HL-60/S4 treated with retinoic acid at 250 ng/mL for 4 days and 3 days (cell line): ENCODE results near the gene TSR1.

Experiments used
- in situ Hi-C: fragments of 300-500 bp; cut with MboI; formaldehyde crosslinking; loops from 2 replicates; pipeline ENCODE4 v1.7.0; 2022; ENCODE audit warnings: low sequenced_read_pairs

TSR1 gene

DNA sequence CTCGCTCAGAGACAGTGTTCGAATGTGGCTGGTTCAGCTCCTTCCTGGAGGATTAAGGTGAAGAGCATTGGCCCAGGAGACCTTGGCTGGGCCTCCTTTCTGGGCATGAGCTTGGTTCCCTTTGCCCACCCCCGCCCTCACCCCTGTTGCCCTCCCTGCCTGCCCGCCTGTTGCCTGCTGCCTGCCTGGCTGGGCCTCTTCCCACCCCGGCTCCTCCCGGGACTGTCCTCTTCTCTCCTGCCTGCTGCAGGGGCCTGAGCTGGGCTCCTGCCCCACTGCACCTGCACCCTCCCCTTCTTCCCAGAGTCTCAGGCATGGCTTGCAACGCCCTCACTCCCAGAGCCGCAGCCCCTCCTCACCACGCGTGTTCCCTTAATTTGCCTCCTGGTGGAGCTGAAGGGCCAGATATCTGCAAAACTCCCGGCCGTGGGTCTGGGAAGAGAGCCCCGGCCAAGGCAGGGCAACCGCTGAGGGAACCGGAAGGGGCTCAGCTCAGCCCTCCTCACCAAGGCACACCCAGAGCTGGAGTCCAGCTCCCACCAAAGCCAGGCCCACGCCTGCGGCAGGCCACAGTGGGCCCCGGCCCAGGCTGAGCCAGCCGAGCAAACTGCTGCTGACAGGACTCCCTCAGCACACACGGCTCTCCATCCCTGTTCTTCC lies 33.4 kb upstream of the TSR1 start:
- in situ Hi-C loops: no loop called here

DNA sequence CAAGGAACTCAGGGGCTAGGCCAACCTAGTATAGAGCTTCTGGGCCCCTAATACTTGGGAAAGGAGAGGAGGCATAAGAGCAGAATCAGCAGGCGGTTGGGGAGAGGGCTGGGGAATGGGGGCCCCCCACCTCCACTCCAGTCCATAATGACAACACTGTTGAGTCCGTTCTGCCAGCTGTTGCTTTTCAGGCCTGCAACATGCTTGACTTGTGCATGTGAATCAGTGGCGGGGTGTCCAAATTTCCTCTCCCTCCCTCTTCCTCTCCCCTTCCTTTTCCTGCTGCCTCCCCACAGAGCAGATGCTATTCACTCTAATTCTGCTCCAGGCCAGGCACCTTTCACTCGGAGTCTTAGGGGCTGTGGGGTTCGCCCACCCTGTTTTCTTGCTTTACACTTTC lies 32.8 kb upstream of the TSR1 start:
- in situ Hi-C loops: no loop called here

DNA sequence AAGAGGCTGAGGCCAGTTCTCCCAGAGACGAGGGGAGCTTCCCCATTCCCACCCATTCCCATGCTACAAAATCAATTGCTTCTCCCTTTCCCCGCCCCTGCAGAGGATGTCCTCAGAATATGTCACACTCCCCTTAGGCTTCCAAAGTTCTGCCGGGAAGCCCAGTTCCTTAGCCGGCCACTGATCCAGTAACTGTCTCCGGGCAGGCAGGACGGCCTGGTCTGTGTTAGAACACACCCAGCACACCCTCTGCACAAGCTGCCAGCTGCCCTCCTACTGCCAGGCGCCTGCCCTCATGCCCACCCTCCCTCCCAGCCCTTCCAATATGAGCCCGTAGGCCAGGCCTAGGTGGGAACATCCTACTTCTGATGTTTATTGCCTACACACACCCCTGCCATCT lies 32.1 kb upstream of the TSR1 start:
- in situ Hi-C loops: no loop called here

DNA sequence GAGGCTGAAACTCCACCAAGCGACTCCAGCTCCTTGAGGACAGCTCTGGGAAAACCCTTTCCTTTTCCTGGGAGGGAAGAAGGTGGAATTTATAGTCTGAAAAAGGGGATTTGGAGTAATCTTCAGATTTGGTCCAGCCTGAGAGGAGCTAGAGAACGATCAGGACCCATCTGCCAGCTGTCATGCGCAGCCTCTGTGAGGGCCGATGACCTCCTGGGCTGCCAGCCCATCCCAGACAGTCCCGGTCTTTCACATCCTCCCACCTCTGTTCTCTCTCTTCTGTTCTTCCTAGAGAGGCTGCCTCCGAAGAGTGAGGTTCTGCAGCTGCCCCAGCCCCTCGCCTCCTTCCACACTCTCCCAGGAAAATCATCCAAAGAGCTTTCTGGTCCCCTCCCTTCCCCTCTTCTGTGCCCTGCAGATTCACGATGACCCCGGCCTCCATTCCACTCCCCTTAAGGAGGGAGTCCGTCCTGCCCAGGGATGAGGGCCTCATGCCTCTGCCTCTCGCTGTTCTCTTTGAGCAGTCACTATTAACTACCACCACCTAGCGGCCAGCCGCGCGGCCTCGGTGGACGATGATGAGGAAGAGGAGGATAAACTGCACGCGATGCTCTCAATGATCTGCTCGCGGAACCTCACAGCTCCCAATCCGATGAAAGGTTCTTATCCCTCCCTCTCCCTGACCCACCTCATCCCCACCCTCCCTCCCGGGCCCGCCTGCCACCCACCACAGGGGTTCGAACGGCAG lies 30.7 kb upstream of the TSR1 start:
- in situ Hi-C loops: no loop called here

DNA sequence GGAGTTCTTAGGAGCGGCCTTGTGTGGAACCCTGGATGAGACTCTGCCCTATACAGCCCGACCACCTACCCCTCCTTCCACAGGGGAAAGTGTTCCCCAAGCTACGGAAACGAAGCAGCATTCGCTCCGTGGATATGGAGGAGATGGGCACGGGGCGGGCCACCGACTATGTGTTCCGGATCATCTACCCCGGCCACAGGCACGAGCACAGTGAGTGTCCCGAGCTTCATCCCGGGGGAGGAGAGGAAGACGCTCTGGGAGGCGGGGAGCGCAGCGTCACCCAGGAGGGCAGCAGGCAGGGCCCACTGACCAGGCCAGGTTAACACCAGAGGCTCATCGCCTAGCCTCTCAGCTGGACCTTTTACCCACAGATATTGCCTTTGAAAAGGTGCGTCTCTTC lies 28.9 kb upstream of the TSR1 start:
- in situ Hi-C loops: no loop called here

DNA sequence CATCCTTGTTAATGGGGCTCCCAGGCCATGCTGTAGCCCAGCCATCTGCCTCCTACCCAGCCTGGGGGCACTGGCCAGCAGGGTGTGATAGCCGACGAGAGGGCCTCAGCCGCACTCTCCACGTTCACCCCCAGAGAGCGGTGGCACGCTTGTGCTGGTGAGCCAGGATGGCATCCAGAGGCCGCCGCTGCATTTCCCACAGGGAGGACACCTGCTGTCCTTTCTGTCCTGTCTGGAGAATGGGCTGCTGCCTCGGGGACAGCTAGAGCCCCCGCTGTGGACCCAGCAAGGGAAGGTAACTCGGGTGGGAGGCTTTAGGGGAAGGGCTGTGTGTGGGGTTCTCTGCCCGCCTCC lies 28.5 kb upstream of the TSR1 start:
- in situ Hi-C loops: no loop called here

DNA sequence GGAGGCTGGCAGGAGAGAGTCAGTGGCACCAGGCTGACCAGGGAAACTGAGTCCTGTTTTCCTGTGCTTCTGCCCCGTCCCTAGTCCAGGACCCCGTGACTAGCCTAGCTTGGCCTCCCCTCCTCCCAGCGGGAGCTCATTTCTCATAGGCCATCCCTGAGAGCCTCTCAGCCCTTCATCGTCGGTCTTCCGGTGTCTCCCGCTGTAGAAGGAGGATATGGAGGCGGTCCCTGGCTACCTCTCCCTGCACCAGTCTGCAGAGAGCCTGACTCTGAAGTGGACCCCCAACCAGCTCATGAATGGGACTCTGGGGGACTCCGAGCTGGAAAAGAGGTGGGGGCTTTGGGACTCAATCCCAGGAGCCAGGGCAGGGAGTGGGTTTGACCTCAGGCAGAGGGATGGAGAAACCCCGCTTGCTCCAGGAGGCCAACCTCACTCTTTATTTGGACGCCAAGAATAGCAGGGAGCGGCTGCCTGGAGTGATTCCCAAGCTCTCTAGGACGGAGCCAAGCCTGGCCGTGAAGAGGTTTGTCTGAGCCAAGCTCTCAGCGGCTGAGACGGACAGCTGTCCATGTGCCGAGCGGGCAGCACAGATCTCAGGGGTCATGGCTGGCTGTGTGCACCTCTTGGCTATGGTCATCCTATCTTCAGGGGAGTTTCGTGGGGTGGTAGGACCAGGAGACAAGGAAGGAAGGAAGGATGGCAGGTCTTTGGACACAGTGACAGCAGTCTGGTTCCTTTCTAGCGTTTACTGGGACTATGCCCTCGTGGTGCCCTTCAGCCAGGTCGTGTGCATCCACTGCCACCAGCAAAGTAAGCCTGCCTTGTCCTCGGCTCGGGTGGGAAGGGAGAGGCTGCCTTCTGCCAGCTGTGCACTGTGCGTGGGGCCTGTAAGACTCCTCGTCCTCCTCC lies 27.9 kb upstream of the TSR1 start:
- in situ Hi-C loops: no loop called here

DNA sequence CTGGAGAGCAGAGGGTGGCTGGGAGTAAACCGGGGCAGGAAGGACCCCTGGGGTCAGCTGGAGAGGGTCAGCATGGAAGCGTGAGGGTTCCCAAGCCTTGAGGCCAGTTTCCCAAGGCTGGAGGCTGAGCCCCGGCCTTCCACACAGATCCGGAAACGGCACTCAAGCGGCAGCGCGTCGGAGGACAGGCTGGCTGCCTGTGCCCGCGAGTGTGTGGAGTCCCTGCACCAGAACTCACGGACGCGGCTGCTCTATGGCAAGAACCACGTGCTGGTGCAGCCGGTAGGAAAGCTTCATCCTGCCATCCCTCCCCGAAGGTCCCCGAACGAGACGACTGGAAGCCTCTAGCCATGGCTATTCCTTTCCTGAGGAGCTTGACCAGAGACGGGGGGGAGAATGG lies 27.1 kb upstream of the TSR1 start:
- in situ Hi-C loops: no loop called here

DNA sequence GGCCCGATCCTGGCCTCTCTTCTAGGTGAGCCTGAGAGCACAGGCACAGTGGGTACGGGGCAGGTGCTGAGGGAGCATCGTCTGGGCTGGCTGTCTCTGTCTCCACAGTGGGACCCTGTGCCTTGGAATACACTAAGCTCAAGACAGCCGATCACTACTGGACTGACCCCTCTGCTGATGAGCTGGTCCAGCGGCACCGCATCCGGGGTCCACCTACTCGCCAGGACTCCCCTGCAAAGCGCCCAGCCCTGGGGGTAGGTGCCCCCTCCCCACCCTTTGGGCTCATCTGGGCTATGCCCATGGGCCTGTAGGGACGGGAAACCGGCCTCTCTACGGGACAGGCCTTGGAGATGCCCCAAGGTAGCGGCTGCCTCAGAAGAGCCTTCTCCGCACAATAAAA lies 26.6 kb upstream of the TSR1 start:
- in situ Hi-C loops: no loop called here

DNA sequence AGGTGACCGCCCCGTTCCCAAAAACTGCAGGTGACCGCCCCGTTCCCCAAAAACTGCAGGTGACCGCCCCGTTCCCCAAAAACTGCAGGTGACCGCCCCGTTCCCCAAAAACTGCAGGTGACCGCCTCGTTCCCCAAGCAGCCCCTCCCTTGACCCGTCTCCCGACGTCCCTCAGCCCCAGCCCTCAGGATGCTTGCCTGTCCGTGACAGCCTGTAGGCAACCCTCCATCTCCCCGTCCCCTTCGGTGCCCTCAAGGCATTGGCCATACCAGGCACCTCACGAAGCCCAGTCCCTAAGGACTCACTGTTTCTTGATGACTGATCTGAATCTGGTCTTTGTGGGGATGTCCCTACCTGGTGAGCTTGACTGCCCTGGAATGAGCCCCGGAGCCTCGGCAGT lies 26.2 kb upstream of the TSR1 start:
- in situ Hi-C loops: no loop called here

DNA sequence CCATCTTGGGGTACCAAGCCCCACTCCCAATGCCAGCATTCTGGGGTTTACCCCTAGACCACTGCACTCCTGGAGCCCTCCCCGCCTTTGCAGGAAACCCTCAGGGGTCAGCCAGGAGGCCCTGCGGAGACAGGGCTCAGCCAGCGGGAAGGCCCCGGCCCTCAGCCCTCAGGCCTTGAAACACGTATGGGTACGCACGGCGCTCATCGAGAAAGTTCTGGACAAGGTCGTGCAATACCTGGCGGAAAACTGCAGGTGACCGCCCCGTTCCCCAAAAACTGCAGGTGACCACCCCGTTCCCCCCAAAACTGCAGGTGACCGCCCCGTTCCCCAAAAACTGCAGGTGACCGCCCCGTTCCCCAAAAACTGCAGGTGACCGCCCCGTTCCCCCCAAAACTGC lies 25.8 kb upstream of the TSR1 start:
- in situ Hi-C loops: no loop called here

DNA sequence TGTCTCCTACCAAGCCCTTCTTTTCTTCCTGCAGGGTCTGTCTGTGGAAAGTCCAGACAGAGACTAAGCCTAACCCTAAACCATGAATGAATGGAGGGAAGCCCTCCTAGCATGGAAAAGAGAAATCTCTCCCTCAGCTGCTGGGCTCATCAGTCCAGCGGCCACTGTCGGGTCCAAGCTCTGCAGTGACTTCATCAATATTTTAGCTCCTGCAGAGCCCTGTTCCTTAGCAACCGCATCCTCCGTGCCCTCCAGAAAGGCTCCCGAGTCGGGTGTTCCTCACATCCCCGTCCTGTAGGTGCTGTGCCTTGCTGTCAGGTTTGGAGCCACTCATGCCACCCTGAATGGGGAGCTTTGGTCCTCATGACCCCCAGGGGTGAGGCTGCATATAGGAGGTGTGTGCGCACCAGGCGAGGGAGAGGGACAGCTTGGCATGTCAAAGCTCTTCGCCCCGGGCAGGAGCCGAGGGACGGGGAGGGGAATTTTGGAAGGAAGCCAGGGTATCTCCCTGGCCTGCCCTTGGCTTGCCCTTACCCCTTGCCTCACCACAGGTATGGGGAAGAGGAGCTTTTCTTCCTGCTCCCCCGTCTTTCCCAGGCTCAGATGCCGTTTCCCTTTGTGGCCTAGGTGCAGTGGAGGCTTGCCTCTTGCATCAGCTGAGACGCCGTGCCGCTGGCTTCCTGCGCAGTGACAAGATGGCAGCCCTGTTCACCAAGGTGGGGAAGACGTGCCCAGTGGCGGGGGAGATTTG lies 24.9 kb upstream of the TSR1 start:
- in situ Hi-C loops: no loop called here

DNA sequence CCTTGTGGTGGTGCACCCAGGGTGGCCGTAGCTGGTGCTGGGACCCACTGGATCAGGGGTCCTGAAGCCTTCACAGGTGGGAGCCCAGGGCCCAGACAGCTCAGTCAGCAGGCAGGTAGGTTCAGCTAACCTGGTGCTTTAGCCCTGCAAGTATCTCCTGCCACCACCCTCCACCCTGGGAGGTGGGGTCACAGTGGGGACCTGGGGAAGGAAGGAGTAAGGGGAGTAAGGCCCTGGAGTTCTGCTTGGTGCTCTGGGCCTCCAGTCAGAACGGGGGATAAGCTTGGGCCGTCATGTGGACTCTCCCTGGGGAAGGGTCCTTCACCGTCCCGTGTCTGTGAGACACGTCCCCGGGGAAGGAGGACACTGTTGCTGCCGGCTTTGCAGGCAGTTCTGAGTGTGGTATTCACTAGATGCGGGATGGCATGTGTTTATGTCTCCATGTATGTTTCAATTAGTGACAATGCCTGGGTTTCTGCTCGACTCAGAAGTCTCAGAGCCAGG lies 21.7 kb upstream of the TSR1 start:
- in situ Hi-C loops: no loop called here

DNA sequence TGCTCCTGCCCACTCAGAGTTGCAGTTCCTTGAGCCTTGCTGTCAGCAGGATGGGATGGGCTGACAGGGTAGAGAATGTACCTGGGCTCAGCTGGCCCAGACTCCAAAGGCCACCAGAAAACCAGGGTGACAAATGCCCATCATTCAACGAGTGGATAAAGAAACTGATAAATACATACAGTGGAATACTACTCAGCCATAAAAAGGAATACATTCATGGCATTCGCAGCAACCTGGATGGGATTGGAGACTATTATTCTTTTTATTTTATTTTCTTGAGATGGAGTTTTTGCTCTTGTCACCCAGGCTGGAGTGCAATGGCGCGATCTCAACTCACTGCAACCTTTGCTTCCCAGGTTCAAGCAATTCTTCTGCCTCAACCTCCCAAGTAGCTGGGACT lies 21.0 kb upstream of the TSR1 start:
- in situ Hi-C loops: no loop called here

DNA sequence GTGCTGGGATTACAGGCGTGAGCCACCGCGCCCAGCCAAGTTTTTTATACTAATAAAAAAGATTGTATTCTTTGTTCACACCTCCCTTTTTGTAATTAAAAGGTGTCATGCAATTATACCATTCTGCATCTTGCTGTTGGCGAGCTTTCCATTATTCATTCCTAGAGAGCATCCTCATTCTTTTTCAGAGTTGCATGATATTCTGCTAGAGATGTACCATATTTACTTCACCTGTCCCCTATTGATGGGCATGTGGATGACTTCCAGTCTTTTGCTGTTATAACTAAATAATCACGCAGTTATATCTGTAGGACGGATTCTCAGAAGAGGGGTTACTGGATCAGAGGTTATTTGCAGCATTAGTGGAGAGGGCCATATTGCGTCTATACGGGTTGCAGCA lies 18.1 kb upstream of the TSR1 start:
- in situ Hi-C loops: no loop called here

DNA sequence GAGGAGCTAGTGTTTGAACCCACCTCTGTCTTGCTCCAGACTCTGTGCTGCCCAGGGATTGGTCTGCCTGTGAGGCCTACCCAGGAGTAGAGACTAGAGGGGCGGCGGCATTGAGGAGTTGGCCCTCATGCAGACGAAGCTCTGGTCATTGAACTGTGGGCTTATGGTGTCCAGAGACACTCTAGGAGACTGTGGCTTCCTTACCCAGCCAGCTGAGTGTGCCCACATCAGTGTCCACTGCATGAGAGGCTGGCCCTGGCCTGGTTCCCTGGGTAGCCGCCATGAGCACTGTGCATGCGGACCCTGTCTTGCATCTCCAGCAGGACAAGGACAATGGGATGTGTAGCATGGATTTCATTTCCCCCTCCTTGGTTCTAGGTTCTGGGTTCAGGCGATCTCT lies 15.0 kb upstream of the TSR1 start:
- in situ Hi-C loops: no loop called here

DNA sequence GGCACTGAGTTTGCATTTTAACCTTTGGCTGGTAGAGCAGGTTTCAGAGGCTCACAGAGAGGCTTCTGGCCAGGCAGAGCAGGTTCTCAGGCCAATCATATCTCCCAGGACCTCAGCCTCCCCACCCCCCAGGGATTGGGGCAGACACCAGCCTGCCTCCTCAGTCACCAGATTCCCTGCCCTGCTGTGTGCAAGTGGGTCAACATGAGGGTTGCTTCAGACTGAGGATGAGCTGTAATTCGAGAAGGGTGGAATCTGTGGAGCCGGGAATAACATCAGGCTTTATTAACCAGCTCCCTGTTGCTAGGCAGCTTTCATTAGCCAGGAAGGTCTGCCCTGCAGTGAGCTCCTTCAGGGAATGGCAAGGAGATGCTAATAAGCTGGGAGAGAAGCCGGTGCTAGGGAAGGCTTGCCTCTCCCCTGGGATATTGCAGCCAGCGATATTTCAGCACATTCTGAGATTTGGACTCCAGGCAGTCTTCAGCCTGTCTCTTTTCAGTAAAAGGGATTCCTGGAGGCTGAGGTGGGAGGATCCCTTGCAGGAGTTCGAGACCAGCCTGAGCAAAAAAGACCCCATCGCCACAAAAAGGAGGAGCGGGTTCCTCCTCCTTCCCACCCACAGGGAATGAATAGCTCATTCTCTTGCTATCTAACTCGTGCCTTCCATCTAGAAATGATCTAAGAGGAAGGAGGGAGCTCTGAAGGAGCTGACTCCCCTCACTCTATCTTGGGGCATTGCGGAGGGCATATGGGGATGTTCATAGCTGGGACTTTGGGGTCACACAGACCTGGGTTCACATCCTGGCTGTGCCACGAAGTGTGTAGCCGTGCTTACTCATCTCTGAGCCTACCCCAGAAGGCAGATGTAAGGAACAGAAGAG lies 11.8 kb upstream of the TSR1 start:
- in situ Hi-C loops: no loop called here

DNA sequence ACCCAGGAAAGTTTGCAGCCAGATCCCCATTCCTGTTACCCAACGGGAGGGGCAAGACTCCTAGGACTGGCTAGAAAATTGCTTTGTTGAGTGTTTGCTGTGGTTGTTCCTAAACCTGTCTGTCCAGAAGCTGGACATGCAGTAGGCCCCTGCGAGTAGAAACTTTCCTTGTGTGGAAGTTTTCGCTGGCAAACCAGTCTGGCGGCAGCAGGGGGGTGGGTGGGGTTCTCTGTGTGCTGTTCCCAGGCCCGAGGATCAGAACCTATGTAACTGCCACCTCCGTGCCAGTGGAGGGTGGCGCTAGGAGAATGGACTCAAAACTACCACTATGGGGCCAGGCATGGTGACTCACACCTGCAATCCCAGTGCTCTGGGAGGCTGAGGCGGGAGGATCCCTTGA lies 10.2 kb upstream of the TSR1 start:
- in situ Hi-C loops: no loop called here

DNA sequence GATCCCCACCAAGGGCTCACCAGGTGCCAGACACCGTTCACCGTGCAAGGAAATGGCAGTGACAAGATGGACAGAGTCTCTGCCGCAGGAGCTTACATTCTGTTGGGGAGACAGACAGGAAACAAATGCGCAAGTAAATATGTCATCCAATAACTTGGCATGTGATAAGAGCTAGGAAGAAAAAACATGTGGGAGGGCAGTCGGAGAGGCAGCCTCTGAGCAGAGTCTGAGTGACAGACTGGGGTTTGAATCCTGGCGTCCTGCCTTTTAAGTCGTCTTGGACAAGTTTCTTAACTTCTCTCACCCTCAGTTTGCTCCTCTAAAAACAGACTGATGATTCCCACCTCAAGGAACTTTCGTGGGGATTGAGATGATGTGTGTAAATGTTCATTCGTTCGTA lies 8.3 kb upstream of the TSR1 start:
- in situ Hi-C loops: no loop called here

DNA sequence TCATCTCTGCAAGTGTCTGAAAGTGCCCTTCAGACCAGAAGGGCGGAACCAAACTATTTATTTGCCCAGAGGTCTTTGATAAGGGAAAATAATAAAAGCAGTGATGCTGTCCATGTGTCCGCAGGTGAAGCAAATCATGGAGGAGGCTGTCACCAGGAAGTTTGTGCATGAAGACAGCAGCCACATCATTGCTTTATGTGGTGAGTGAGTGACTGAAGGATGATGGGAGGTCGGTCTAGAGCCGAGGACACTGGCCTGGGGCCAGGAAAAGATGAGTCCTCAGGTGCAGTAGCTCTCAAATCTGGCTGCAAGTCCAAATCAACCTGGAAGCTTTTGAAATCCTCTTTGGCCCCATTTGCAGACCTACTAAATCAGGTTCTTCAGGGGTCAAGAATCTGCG lies 7.2 kb upstream of the TSR1 start:
- in situ Hi-C loops: no loop called here
